Ovary (tissue), 9 donors: ENCODE results near the gene MRPS9. TPM values are rescaled to one million over a fixed set of nuclear protein-coding genes. Genes with fewer than 3 reads are reported as not detected.

ENCODE experiments used
- DNase-seq, 5 donors: peaks; one replicate each; pipeline ENCODE4 v3.0.0-alpha.2; 2019 to 2020
- H3K27ac ChIP-seq, 2 donors: fragments of 200-600 bp; one replicate each; pipeline versions ENCODE4 v1.5.1 to v1.8.0; 2019 to 2022
- H3K27me3 ChIP-seq: fragments of 200-600 bp; one replicate; pipeline ENCODE4 v1.8.0; 2022
- H3K36me3 ChIP-seq: fragments of 200-600 bp; sonication (generic); one replicate; pipeline ENCODE4 v1.5.1; 2019
- H3K4me1 ChIP-seq: one replicate; pipeline ENCODE4 v1.8.1; 2013; ENCODE audit warnings: mild to moderate bottlenecking, moderate library complexity; ENCODE audit not compliant: insufficient read depth
- H3K4me3 ChIP-seq: fragments of 200-600 bp; sonication (generic); one replicate; pipeline ENCODE4 v1.5.1; 2017
- H3K9me3 ChIP-seq, 2 donors: fragments of 200-600 bp in 1 of 2; sonication (generic) in 1 of 2; one replicate each; pipeline versions ENCODE4 v1.5.1 to v1.8.1; 2013 to 2019; ENCODE audit warnings: mild to moderate bottlenecking in 1 of 2, moderate library complexity in 1 of 2
- EP300 ChIP-seq: sonication (generic); formaldehyde crosslinking; IDR thresholded peaks from one replicate; pipeline ENCODE4 v1.6.1; 2017; ENCODE audit warnings: antibody characterized with exemption
- POLR2A ChIP-seq: fragments of 450-650 bp; IDR thresholded peaks from one replicate; pipeline ENCODE4 v1.6.1; 2017; ENCODE audit warnings: antibody characterized with exemption, mild to moderate bottlenecking, moderate library complexity
- WGBS, 3 donors: extraction: QIAGEN DNeasy Blood & Tissue Kit in 1 of 3; methylation state at CpG; one replicate each; pipeline versions ENCODE4 v1.1.5 to v1.1.7; 2013 to 2017; 5-methylcytosine and 5-hydroxymethylcytosine counted together
- intact Hi-C, 4 donors: fragments of 100-400 bp; cut with DNase I; formaldehyde crosslinking; loops; one replicate each; pipeline versions ENCODE4 v1.11.0 to v1.15.1; 2022 to 2023
- polyA plus RNA-seq, 2 donors: library from polyadenylated mRNA; stranded (reverse); fragments of 200-250 nt in 1 of 2; fragments of 350-450 nt in 1 of 2; fragmentation: Illumina TruSeq in 1 of 2; extraction: RNeasy Lipid Tissue Mini Kit (QIAGEN cat#74804) in 1 of 2; gene quantifications; one replicate each; pipeline ENCODE4 v1.2.3, GENCODE V29; 2013 to 2014
- total RNA-seq, 7 donors: library from RNA; depleted of rRNA in 2 of 7; stranded (reverse); fragments of >200 nt in 2 of 7; fragmentation: NEBNext Ultra II Directional in 3 of 7; extraction: Animal tissue kit (Norgen Biotek cat#: 25700) in 3 of 7; gene quantifications; one replicate each; pipeline versions ENCODE4 v1.1.0 to v1.2.4, GENCODE V29; 2016 to 2023
- TF ChIP-seq, protein P1 (sequence below), 3 donors: fragments of 450-650 bp in 2 of 3; fragments of 200-600 bp in 1 of 3; IDR thresholded peaks; one replicate each; pipeline versions ENCODE4 v1.5.1 to v1.8.0; 2016 to 2022; ENCODE audit warnings: antibody characterized with exemption in 3 of 3, mild to moderate bottlenecking in 1 of 3
- donor health status: DM: no; HTN: no; CAD: no; lungs with moderate emphysema.
- donor health status: DM: no; HTN: no; CAD: no.
- donor health status: Bipolar disorder and iron deficiency.
- donor health status: DM: yes; HTN: yes; CAD: no.
- donor health status: DM: no; HTN: no; CAD: no.
- donor health status: DM: yes; HTN: yes; CAD: no.

The MRPS9 gene
- total and polyA plus RNA-seq, 9 donors = 14.7 to 40.9 (median 23.9) TPM

DNA sequence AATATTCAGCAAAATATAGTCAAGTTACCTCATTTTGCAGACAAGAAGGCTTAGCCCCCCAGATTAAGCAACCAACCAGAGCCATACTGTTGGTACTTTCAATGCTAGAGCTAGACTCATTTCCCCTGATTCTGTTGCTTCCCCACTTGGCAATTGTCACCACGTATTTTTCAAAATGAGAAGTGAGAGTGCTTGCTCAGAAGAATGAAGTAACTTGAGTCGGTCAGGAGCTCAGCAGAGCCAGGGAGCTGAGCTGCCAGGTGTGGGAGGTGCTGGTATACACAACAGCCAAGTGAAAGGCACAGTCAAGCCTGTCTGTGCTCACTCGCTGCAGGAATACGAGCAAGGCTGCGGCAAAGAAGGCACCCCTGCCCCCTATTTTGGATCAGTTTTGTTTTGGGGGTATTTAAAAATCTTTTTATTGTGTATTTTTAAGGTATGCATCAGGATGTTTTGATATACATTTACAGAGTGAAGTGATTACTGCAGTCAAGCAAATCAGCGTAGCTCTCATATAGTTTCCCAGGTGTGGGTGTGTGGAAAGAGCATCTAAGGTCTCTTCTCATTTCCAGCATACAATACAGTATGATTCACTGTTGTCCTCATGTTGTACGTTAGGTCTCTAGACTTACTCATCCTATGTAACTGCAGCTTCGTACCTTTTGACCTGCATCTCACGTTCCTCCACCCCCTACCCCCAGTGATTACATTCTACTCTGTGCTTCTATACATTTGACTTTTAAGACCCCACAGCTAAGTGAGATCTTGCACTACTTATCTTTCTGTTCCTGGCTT is 62.4 kb downstream of the MRPS9 start:
- intact Hi-C loops = no loop called here
- WGBS, 3 donors = 84 to 85% (median 84%) methylated on average over 9 of the region's 9 CpGs
- no peaks in the 10 kb centered on the region for H3K36me3 ChIP-seq
- H3K27me3 ChIP-seq = no peaks in the 10 kb centered on the region
- H3K27ac ChIP-seq = no peak overlapping the region
- no peaks in the 10 kb centered on the region for H3K9me3 ChIP-seq
- no peak for TF ChIP-seq POLR2A
- TF ChIP-seq, protein P1, sequence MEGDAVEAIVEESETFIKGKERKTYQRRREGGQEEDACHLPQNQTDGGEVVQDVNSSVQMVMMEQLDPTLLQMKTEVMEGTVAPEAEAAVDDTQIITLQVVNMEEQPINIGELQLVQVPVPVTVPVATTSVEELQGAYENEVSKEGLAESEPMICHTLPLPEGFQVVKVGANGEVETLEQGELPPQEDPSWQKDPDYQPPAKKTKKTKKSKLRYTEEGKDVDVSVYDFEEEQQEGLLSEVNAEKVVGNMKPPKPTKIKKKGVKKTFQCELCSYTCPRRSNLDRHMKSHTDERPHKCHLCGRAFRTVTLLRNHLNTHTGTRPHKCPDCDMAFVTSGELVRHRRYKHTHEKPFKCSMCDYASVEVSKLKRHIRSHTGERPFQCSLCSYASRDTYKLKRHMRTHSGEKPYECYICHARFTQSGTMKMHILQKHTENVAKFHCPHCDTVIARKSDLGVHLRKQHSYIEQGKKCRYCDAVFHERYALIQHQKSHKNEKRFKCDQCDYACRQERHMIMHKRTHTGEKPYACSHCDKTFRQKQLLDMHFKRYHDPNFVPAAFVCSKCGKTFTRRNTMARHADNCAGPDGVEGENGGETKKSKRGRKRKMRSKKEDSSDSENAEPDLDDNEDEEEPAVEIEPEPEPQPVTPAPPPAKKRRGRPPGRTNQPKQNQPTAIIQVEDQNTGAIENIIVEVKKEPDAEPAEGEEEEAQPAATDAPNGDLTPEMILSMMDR (IDR thresholded peaks at IDR 0.05) = no peak
- no peak for DNase-seq
- no peak overlapping the region for H3K4me3 ChIP-seq
- no peaks in the 10 kb centered on the region for H3K4me1 ChIP-seq

DNA sequence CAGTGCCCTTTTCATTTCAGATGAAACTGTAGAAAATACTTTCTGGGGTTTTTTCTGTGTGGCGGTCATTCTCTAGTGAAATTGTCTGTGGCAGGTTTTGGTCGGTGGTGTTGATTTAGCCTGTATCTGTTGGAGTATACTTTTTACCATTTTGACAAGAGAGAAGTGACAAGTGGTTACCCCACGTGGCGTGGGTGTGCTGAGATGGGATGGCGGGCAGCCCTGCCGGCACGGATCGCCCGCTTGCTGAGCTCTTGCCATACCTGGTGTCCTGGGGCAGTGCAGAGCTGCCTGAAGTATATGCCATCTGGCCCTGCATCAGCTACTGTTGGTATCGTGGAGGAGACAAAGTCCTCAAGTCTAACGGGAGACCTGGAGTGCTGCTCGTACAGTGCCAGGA is 64.1 kb downstream of the MRPS9 start:
- H3K9me3 ChIP-seq = no peaks in the 10 kb centered on the region
- no peak for DNase-seq
- intact Hi-C loops = no loop called here
- TF ChIP-seq EP300 (no peak), POLR2A (no peak)
- TF ChIP-seq, protein P1 (IDR thresholded peaks at IDR 0.05) = no peak
- H3K27me3 ChIP-seq = no peaks in the 10 kb centered on the region
- H3K36me3 ChIP-seq = no peaks in the 10 kb centered on the region
- 88 to 91% (median 88%) methylated on average over 12 of the region's 12 CpGs for WGBS, 3 donors
- H3K4me3 ChIP-seq = no peak overlapping the region
- H3K27ac ChIP-seq = no peak overlapping the region
- no peaks in the 10 kb centered on the region for H3K4me1 ChIP-seq

DNA sequence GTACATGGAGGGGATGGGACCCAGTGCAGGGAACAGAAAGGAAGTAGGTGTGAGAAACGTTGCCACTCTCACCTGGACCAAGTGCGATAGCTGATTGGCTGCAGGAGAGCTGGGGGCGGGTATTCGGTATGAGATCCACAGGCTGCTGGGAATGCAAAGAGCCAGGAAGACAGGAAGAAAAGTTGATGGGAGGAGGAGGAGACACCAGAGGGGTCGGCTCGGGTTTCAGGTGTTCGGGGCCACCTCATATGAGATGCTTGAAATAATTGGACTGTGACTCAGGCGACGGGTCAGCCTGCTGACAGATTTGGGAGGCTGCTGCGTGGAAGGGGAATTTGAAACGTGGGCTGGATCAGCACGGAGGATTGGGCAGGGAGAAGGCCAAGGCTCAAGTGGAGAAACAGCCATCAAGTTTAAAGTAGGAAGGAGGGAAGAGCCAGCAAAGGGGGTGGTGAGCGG is 65.1 kb downstream of the MRPS9 start:
- no peaks in the 10 kb centered on the region for H3K4me1 ChIP-seq
- no peaks in the 10 kb centered on the region for H3K36me3 ChIP-seq
- no peaks in the 10 kb centered on the region for H3K9me3 ChIP-seq
- TF ChIP-seq POLR2A (no peak), EP300 (no peak)
- TF ChIP-seq, protein P1 (IDR thresholded peaks at IDR 0.05) = no peak
- H3K27me3 ChIP-seq = no peaks in the 10 kb centered on the region
- H3K4me3 ChIP-seq = no peak overlapping the region
- WGBS, 3 donors = 48 to 51% (median 49%) methylated on average over 13 of the region's 13 CpGs
- intact Hi-C loops = no loop called here
- no peak for DNase-seq
- no peak overlapping the region for H3K27ac ChIP-seq

DNA sequence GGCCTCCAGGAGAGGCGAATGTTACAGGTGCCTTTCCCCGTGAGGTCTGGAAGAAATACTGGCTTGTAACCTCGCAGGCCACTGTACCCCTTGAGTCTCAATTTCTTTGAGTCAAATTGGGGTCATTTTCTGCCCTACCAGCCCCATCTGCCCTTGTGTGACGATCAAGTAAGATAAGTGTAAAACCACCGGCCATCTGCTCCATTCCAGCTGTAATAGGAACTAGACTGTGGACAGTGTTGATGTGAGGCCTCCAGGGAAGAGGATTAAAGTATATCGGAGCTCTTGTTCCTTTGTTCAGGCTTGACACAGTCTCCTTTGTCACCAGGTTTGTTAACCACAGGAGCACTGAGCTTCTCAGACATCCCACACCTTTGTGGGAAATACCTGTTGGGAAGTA is 65.6 kb downstream of the MRPS9 start:
- H3K27me3 ChIP-seq = no peaks in the 10 kb centered on the region
- H3K4me3 ChIP-seq = no peak overlapping the region
- no peaks in the 10 kb centered on the region for H3K36me3 ChIP-seq
- no peaks in the 10 kb centered on the region for H3K4me1 ChIP-seq
- intact Hi-C loops = no loop called here
- TF ChIP-seq EP300 (no peak), POLR2A (no peak)
- TF ChIP-seq, protein P1 (IDR thresholded peaks at IDR 0.05) = no peak
- DNase-seq = no peak
- no peaks in the 10 kb centered on the region for H3K9me3 ChIP-seq
- whole genome bisulfite sequencing, 3 donors = 88 to 91% (median 91%) methylated on average over 6 of the region's 6 CpGs
- no peak overlapping the region for H3K27ac ChIP-seq
